IMR-90 (cell line): ENCODE results near the gene TTLL11. TPM values are rescaled to one million over a fixed set of nuclear protein-coding genes. Genes with fewer than 3 reads are reported as not detected.

Source experiments
- ATAC-seq: fragments of 200-7000 bp; cut with Tn5 transposase; 2 replicates; pipeline ENCODE4 v1.9.1; 2020; ENCODE audit warnings: low read depth, mild to moderate bottlenecking, moderate library complexity
- BruUV-seq: library from RNA; stranded (reverse); fragments of 400-500 nt; replicated peaks from 2 replicates; lab custom pipeline; 2021; lab: Mats Ljungman, UMichigan
- CTCF ChIA-PET: fragments of 300-600 bp; formaldehyde crosslinking; extraction: SDS; loops from one replicate; lab custom pipeline; 2021; ENCODE audit warnings: antibody characterized with exemption; lab: Yijun Ruan, JAX
- POLR2A ChIA-PET: fragments of 300-600 bp; sonication (Branson Sonifier 250); formaldehyde crosslinking; loops from one replicate; lab custom pipeline; 2022; ENCODE audit warnings: antibody characterized with exemption; ENCODE audit not compliant: unreplicated experiment; lab: Charles Lee
- DNase-seq: peaks from one replicate; pipeline ENCODE4 v3.0.0; 2013
- H2AFZ ChIP-seq: replicated peaks from 2 replicates; pipeline ENCODE3; 2013; ENCODE audit warnings: low read length, mild to moderate bottlenecking; ENCODE audit not compliant: poor library complexity
- H2AK5ac ChIP-seq: 2 replicates; pipeline ENCODE4 v1.6.1; 2013; ENCODE audit warnings: low read depth, low read length, inconsistent platforms
- H2AK9ac ChIP-seq: replicated peaks from 2 replicates; pipeline ENCODE3; 2013; ENCODE audit warnings: mild to moderate bottlenecking, low read depth, low read length, moderate library complexity; ENCODE audit not compliant: poor library complexity
- H2BK120ac ChIP-seq: 2 replicates; pipeline ENCODE4 v1.6.1; 2013; ENCODE audit warnings: low read depth, low read length, inconsistent platforms
- H2BK15ac ChIP-seq: 3 replicates; pipeline ENCODE4 v1.6.1; 2013; ENCODE audit warnings: low read depth, low read length, inconsistent platforms
- H2BK20ac ChIP-seq: 2 replicates; pipeline ENCODE4 v1.6.1; 2013; ENCODE audit warnings: low read depth, mild to moderate bottlenecking, inconsistent platforms, low read length, moderate library complexity
- H2BK5ac ChIP-seq: 2 replicates; pipeline ENCODE4 v1.6.1; 2013; ENCODE audit warnings: mild to moderate bottlenecking, low read depth, low read length, inconsistent platforms; ENCODE audit not compliant: poor library complexity, severe bottlenecking
- H3K14ac ChIP-seq: replicated peaks from 2 replicates; pipeline ENCODE4 v1.6.1; 2013; ENCODE audit warnings: low read depth, low read length, inconsistent platforms
- H3K18ac ChIP-seq: 2 replicates; pipeline ENCODE4 v1.6.1; 2013; ENCODE audit warnings: low read depth, low read length, control low read depth
- H3K23ac ChIP-seq: 2 replicates; pipeline ENCODE4 v1.6.1; 2013; ENCODE audit warnings: low read depth, low read length, inconsistent platforms
- H3K27ac ChIP-seq: 2 replicates; pipeline ENCODE4 v1.5.1; 2013; ENCODE audit warnings: mild to moderate bottlenecking, control low read depth, low read length; ENCODE audit not compliant: insufficient read depth
- H3K27me3 ChIP-seq: 2 replicates; pipeline ENCODE4 v1.6.1; 2013; ENCODE audit warnings: low read length; ENCODE audit not compliant: control insufficient read depth, insufficient read depth
- H3K36me3 ChIP-seq: 2 replicates; pipeline ENCODE4 v1.6.1; 2013; ENCODE audit warnings: low read length, mixed read lengths; ENCODE audit not compliant: control insufficient read depth, insufficient read depth
- H3K4ac ChIP-seq: 2 replicates; pipeline ENCODE4 v1.6.1; 2013; ENCODE audit warnings: low read depth, low read length, inconsistent platforms
- H3K4me1 ChIP-seq: 2 replicates; pipeline ENCODE4 v1.6.1; 2013; ENCODE audit warnings: low read length, mixed read lengths; ENCODE audit not compliant: control insufficient read depth, insufficient read depth
- H3K4me2 ChIP-seq: 2 replicates; pipeline ENCODE4 v1.6.1; 2013; ENCODE audit warnings: low read depth, mild to moderate bottlenecking, control low read depth, low read length, moderate library complexity
- H3K4me3 ChIP-seq: 2 replicates; pipeline ENCODE4 v1.5.1; 2013; ENCODE audit warnings: low read depth, mild to moderate bottlenecking, control low read depth, low read length, moderate library complexity; ENCODE audit not compliant: insufficient read depth
- H3K56ac ChIP-seq: 2 replicates; pipeline ENCODE4 v1.6.1; 2013; ENCODE audit warnings: low read length, inconsistent platforms; ENCODE audit not compliant: insufficient read depth; ENCODE audit errors: extremely low read depth
- H3K79me1 ChIP-seq, 2 experiments: 2 replicates each; pipeline ENCODE4 v1.6.1; 2013; ENCODE audit warnings: low read length in 2 of 2, inconsistent platforms in 1 of 2, low read depth in 1 of 2
- H3K9ac ChIP-seq: 2 replicates; pipeline ENCODE4 v1.6.1; 2013; ENCODE audit warnings: low read depth, low read length, control low read depth
- H3K9me1 ChIP-seq: 2 replicates; pipeline ENCODE4 v1.6.1; 2013; ENCODE audit warnings: low read length, inconsistent platforms; ENCODE audit not compliant: insufficient read depth
- H3K9me3 ChIP-seq: 2 replicates; pipeline ENCODE4 v1.6.1; 2013; ENCODE audit warnings: low read length; ENCODE audit not compliant: control insufficient read depth, insufficient read depth
- H4K20me1 ChIP-seq: 2 replicates; pipeline ENCODE4 v1.6.1; 2013; ENCODE audit warnings: low read length, inconsistent platforms; ENCODE audit not compliant: insufficient read depth
- H4K5ac ChIP-seq: 2 replicates; pipeline ENCODE4 v1.6.1; 2013; ENCODE audit warnings: mild to moderate bottlenecking, low read depth, low read length, control low read depth
- H4K8ac ChIP-seq, 2 experiments: 2 replicates each; pipeline ENCODE4 v1.6.1; 2013; ENCODE audit warnings: low read depth in 2 of 2, low read length in 2 of 2, control low read depth in 1 of 2, inconsistent platforms in 1 of 2
- H4K91ac ChIP-seq: 2 replicates; pipeline ENCODE4 v1.6.1; 2013; ENCODE audit warnings: low read depth, low read length, inconsistent platforms; ENCODE audit not compliant: insufficient read depth
- BHLHE40 ChIP-seq: fragments of 150-350 bp; IDR thresholded peaks from 2 replicates; pipeline ENCODE4 v1.6.1; 2016; ENCODE audit warnings: mild to moderate bottlenecking, low read depth, low read length
- CHD1 ChIP-seq: IDR thresholded peaks from 2 replicates; pipeline ENCODE4 v1.6.1; 2012; ENCODE audit warnings: low read depth, low read length, improper control_type of control experiment
- FOS ChIP-seq: fragments of 150-350 bp; IDR thresholded peaks from 2 replicates; pipeline ENCODE4 v1.6.1; 2016; ENCODE audit warnings: low read depth, low read length
- MAZ ChIP-seq: IDR thresholded peaks from 2 replicates; pipeline ENCODE4 v1.6.1; 2012; ENCODE audit warnings: low read depth, mild to moderate bottlenecking, low read length, improper control_type of control experiment, moderate library complexity, borderline replicate concordance
- MXI1 ChIP-seq: IDR thresholded peaks from 2 replicates; pipeline ENCODE4 v1.6.1; 2012; ENCODE audit warnings: low read depth, mild to moderate bottlenecking, low read length, moderate library complexity, borderline replicate concordance
- NFE2L2 ChIP-seq: fragments of 150-350 bp; IDR thresholded peaks from 2 replicates; pipeline ENCODE4 v1.6.1; 2016; ENCODE audit warnings: low read depth, mild to moderate bottlenecking, low read length
- POLR2A ChIP-seq: IDR thresholded peaks from 2 replicates; pipeline ENCODE4 v1.6.1; 2012; ENCODE audit warnings: mild to moderate bottlenecking, low read depth, low read length
- RAD21 ChIP-seq: IDR thresholded peaks from 2 replicates; pipeline ENCODE4 v1.6.1; 2012; ENCODE audit warnings: low read length, improper control_type of control experiment
- RCOR1 ChIP-seq: IDR thresholded peaks from 2 replicates; pipeline ENCODE4 v1.6.1; 2012; ENCODE audit warnings: mild to moderate bottlenecking, low read length, improper control_type of control experiment; ENCODE audit not compliant: insufficient replicate concordance
- RFX5 ChIP-seq: IDR thresholded peaks from 2 replicates; pipeline ENCODE4 v1.8.0; 2012; ENCODE audit warnings: low read depth, mild to moderate bottlenecking, low read length, moderate library complexity
- SMC3 ChIP-seq: fragments of 150-350 bp; IDR thresholded peaks from 2 replicates; pipeline ENCODE4 v1.6.1; 2016; ENCODE audit warnings: low read depth, mild to moderate bottlenecking, antibody characterized with exemption, low read length, moderate library complexity
- USF2 ChIP-seq: fragments of 150-350 bp; IDR thresholded peaks from 2 replicates; pipeline ENCODE4 v1.6.1; 2017; ENCODE audit warnings: mild to moderate bottlenecking, antibody characterized with exemption, low read length, low read depth
- WGBS, 2 experiments: methylation state at CpG; one replicate each; pipeline versions ENCODE4 v1.1.5 to v1.1.7; 2013; ENCODE audit warnings: missing lambda C conversion rate in 2 of 2; ENCODE audit not compliant: insufficient read length in 1 of 2; ENCODE audit errors: extremely low coverage in 2 of 2; 5-methylcytosine and 5-hydroxymethylcytosine counted together
- dilution Hi-C: fragments of 300-500 bp; cut with HindIII; formaldehyde crosslinking; loops from one replicate; pipeline ENCODE4 v1.14.3; 2018; ENCODE audit warnings: low sequenced_read_pairs; ENCODE audit not compliant: unreplicated experiment
- in situ Hi-C: fragments of 300-500 bp; cut with MboI; formaldehyde crosslinking; loops from 3 replicates; pipeline ENCODE4 v1.14.3; 2019; ENCODE audit warnings: low sequenced_read_pairs, inconsistent platforms, mixed read lengths
- intact Hi-C: fragments of 100-400 bp; cut with micrococcal nuclease; formaldehyde crosslinking; loops from 2 replicates; pipeline ENCODE4 v1.10.0; 2022
- polyA plus RNA-seq, 3 experiments: library from polyadenylated mRNA; depleted of rRNA; stranded (reverse); fragments of >200 nt; gene quantifications; 2 replicates each; pipeline ENCODE4 v1.2.3, GENCODE V29; 2012; ENCODE audit warnings: low replicate concordance in 1 of 3
- total RNA-seq: library from RNA; depleted of rRNA; stranded (reverse); fragments of >200 nt; gene quantifications from 2 replicates; pipeline ENCODE4 v1.2.3, GENCODE V29; 2012
- TF ChIP-seq, protein P1 (sequence below): fragments of 150-350 bp; IDR thresholded peaks from 2 replicates; pipeline ENCODE4 v1.6.1; 2016; ENCODE audit warnings: low read depth, mild to moderate bottlenecking, low read length, moderate library complexity, borderline replicate concordance
- TF ChIP-seq, protein P2 (sequence below): conservative IDR thresholded peaks from 2 replicates; pipeline ENCODE4 v1.5.1; 2012; ENCODE audit warnings: mild to moderate bottlenecking, low read depth, low read length, improper control_type of control experiment

TTLL11 gene
- total and polyA plus RNA-seq, 2 of the 4 experiments (the other 2 are of a cell fraction): 2.0 to 4.6 TPM

GRCh38 chr9:121985792-121986494 is 107.2 kb downstream of the TTLL11 start:
- Histone ChIP-seq H3K27me3 (no peaks in the 10 kb centered on the region), H3K4me1 (peaks cover 9% of the 10 kb centered on the region), H4K91ac (peak overlapping the region; percentile 56), H3K9me3 (no peaks in the 10 kb centered on the region), H3K14ac (peak overlapping the region; percentile 69), H3K4me3 (no peak overlapping the region), H4K5ac (no peak overlapping the region), H3K36me3 (0 out of 2 replicates have a peak, but pooled peaks cover 3% of the 10 kb centered on the region), H3K9me1 (peaks cover 17% of the 10 kb centered on the region), H2BK20ac (peak overlapping the region; percentile 80), H3K23ac (no peak overlapping the region), H3K56ac (no peak overlapping the region), H2AK5ac (peak overlapping the region; percentile 72), H3K9ac (no peak overlapping the region), H3K18ac (peak overlapping the region; percentile 24; the same call in 1 of the 2 replicates), H4K20me1 (peaks cover 10% of the 10 kb centered on the region), H2BK5ac (peak overlapping the region; percentile 31), H2AFZ (peak overlapping the region; percentile 43), H3K27ac (no peak overlapping the region), H3K4me2 (no peak overlapping the region), H2BK120ac (peak overlapping the region; percentile 80), H2AK9ac (peak overlapping the region; percentile 0), H3K79me1 (peaks cover 0 to 6% of the 10 kb centered on the region in 2 experiments; a peak in 1 of 4 replicates), H2BK15ac (peak overlapping the region; percentile 35; the same call in 1 of the 3 replicates), H3K4ac (peak overlapping the region; percentile 78), H4K8ac (peak overlapping the region in 1 of 2 experiments; percentile 54; a peak in 1 of 4 replicates)
- WGBS, 2 experiments: 85% methylated on average over 6 of the region's 14 CpGs; no CpG with 5 or more reads in 1 of the 2 experiments
- no peak for ATAC-seq
- in situ Hi-C loops: no loop called here
- dilution Hi-C loops: no loop called here
- ChIA-PET POLR2A (interaction anchor here (0.6 kb wide), 1 partner anchor 139 kb away, joined by 4 read pairs; no protein-coding TSS in a partner anchor), CTCF (interaction anchor here (1.0 to 1.7 kb wide), 3 partner anchors 98 to 290 kb away, joined by 3 to 5 read pairs (median 3); no protein-coding TSS in a partner anchor)
- DNase-seq: no peak
- no TSS peak for BruUV-seq
- intact Hi-C loops: no loop called here
- TF ChIP-seq, protein P1, sequence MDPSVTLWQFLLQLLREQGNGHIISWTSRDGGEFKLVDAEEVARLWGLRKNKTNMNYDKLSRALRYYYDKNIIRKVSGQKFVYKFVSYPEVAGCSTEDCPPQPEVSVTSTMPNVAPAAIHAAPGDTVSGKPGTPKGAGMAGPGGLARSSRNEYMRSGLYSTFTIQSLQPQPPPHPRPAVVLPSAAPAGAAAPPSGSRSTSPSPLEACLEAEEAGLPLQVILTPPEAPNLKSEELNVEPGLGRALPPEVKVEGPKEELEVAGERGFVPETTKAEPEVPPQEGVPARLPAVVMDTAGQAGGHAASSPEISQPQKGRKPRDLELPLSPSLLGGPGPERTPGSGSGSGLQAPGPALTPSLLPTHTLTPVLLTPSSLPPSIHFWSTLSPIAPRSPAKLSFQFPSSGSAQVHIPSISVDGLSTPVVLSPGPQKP: no peak
- TF ChIP-seq POLR2A: no peak
- no peak for TF ChIP-seq RFX5
- no peak for TF ChIP-seq CHD1
- no peak for TF ChIP-seq BHLHE40
- no peak for TF ChIP-seq RCOR1
- no peak for TF ChIP-seq SMC3
- no peak for TF ChIP-seq USF2
- no peak for TF ChIP-seq MXI1
- no peak for TF ChIP-seq FOS
- TF ChIP-seq, protein P2, sequence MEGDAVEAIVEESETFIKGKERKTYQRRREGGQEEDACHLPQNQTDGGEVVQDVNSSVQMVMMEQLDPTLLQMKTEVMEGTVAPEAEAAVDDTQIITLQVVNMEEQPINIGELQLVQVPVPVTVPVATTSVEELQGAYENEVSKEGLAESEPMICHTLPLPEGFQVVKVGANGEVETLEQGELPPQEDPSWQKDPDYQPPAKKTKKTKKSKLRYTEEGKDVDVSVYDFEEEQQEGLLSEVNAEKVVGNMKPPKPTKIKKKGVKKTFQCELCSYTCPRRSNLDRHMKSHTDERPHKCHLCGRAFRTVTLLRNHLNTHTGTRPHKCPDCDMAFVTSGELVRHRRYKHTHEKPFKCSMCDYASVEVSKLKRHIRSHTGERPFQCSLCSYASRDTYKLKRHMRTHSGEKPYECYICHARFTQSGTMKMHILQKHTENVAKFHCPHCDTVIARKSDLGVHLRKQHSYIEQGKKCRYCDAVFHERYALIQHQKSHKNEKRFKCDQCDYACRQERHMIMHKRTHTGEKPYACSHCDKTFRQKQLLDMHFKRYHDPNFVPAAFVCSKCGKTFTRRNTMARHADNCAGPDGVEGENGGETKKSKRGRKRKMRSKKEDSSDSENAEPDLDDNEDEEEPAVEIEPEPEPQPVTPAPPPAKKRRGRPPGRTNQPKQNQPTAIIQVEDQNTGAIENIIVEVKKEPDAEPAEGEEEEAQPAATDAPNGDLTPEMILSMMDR: no peak
- no peak for TF ChIP-seq MAZ
- TF ChIP-seq NFE2L2: no peak
- no peak for TF ChIP-seq RAD21
